ENCODE results near the gene THAP11. TPM values are rescaled to one million over a fixed set of nuclear protein-coding genes. Genes with fewer than 3 reads are reported as not detected.

Gene THAP11
- polyA plus RNA-seq, 2 of the 4 experiments (the other 2 are of a cell fraction) = 30.9 to 33.2 TPM

GRCh38 chr16:67865318-67865717 lies 23.2 kb downstream of the THAP11 start:
- CTCF ChIA-PET = interaction anchor here (0.7 to 9.3 kb wide), 11 partner anchors 9 to 193 kb away, joined by 3 to 86 read pairs (median 4); partner anchors contain the start of genes NRN1L and TSNAXIP1
- Histone ChIP-seq H3K4me1 (peaks cover 36% of the 10 kb centered on the region), H3K4me2 (no peak overlapping the region), H3K27ac (no peak overlapping the region), H3K9me3 (no peaks in the 10 kb centered on the region), H3K4me3 (no peak overlapping the region)
- FAIRE-seq (no peak), DNase-seq (ENCODE audit: low read depth in 1 of 2, low spot score in 1 of 2) (peak; percentile 69 to 72), ATAC-seq (peak; percentile 84 to 88)
- TF ChIP-seq JUN (IDR thresholded peaks at IDR 0.05) = no peak
- TF ChIP-seq, protein P1, sequence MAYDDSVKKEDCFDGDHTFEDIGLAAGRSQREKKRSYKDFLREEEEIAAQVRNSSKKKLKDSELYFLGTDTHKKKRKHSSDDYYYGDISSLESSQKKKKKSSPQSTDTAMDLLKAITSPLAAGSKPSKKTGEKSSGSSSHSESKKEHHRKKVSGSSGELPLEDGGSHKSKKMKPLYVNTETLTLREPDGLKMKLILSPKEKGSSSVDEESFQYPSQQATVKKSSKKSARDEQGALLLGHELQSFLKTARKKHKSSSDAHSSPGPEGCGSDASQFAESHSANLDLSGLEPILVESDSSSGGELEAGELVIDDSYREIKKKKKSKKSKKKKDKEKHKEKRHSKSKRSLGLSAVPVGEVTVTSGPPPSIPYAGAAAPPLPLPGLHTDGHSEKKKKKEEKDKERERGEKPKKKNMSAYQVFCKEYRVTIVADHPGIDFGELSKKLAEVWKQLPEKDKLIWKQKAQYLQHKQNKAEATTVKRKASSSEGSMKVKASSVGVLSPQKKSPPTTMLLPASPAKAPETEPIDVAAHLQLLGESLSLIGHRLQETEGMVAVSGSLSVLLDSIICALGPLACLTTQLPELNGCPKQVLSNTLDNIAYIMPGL (CRISPR knock-in tag; IDR thresholded peaks at IDR 0.05; ENCODE audit: borderline replicate concordance) = no peak
- peak; percentile 87 for TF ChIP-seq MAX (IDR thresholded peaks at IDR 0.05)
- TF ChIP-seq MYC (IDR thresholded peaks at IDR 0.05; ENCODE audit: borderline replicate concordance, low read length) = peak; percentile 90; the same call in 1 of the 2 replicates
- no peak for TF ChIP-seq CBX2 (IDR thresholded peaks at IDR 0.05; ENCODE audit: borderline replicate concordance, low read depth)
- TF ChIP-seq RARB (CRISPR knock-in tag; IDR thresholded peaks at IDR 0.05) = no peak
- no peak for TF ChIP-seq HOXA7 (CRISPR knock-in tag; IDR thresholded peaks at IDR 0.05)
- TF ChIP-seq CTCF (IDR thresholded peaks at IDR 0.05) = peak; percentile 36
- no peak for TF ChIP-seq HEYL (CRISPR knock-in tag; IDR thresholded peaks at IDR 0.05)
- TF ChIP-seq ZC3H11A (IDR thresholded peaks at IDR 0.05) = no peak
- peak; percentile 43 to 65; a peak in 4 of 5 replicates for TF ChIP-seq RAD21 (conservative IDR thresholded peaks at IDR 0.05 in 1 of 2, IDR thresholded peaks at IDR 0.05 in 1 of 2)
- TF ChIP-seq USF2 (IDR thresholded peaks at IDR 0.05) = no peak
- POLR2A ChIA-PET = interaction anchor here (0.7 kb wide), 2 partner anchors 46 to 337 kb away, joined by 3 read pairs; partner anchors contain the start of gene RIPOR1
- 96% methylated on average over 2 of the region's 2 CpGs for WGBS (ENCODE audit: missing lambda C conversion rate)

GRCh38 chr16:67868290-67868689 lies 26.2 kb downstream of the THAP11 start:
- ChIA-PET POLR2A (no interaction called here), CTCF (interaction anchor here (0.6 to 8.8 kb wide), 4 partner anchors 16 to 52 kb away, joined by 3 to 65 read pairs (median 4); no protein-coding TSS in a partner anchor)
- Histone ChIP-seq H3K4me2 (no peak overlapping the region), H3K4me1 (peaks cover 16% of the 10 kb centered on the region; the same call in 2 of the 3 replicates), H3K9me3 (no peaks in the 10 kb centered on the region), H3K27ac (no peak overlapping the region), H3K4me3 (no peak overlapping the region)
- FAIRE-seq (no peak), DNase-seq (ENCODE audit: low read depth in 1 of 2, low spot score in 1 of 2) (no peak), ATAC-seq (no peak)
- TF ChIP-seq USF2 (IDR thresholded peaks at IDR 0.05) (no peak), BCL3 (IDR thresholded peaks at IDR 0.05) (no peak), SREBF2 (IDR thresholded peaks at IDR 0.05) (no peak), GATA3 (IDR thresholded peaks at IDR 0.05; ENCODE audit: borderline replicate concordance) (no peak), FOSB (CRISPR knock-in tag; IDR thresholded peaks at IDR 0.05) (no peak), HOXA7 (CRISPR knock-in tag; IDR thresholded peaks at IDR 0.05) (no peak), ZC3H11A (IDR thresholded peaks at IDR 0.05) (no peak), MAFK (IDR thresholded peaks at IDR 0.05; ENCODE audit: partially characterized antibody) (no peak), RARB (CRISPR knock-in tag; IDR thresholded peaks at IDR 0.05) (no peak), KDM1A (IDR thresholded peaks at IDR 0.05; ENCODE audit: low read depth) (no peak), RAD21 (conservative IDR thresholded peaks at IDR 0.05 in 1 of 2, IDR thresholded peaks at IDR 0.05 in 1 of 2) (no peak), RFX5 (IDR thresholded peaks at IDR 0.05) (no peak), MAX (IDR thresholded peaks at IDR 0.05) (no peak), PHF8 (IDR thresholded peaks at IDR 0.05; ENCODE audit: borderline replicate concordance, low read depth) (no peak), CBX8 (IDR thresholded peaks at IDR 0.05) (no peak), RCOR1 (IDR thresholded peaks at IDR 0.05; ENCODE audit: low read depth, low read length) (no peak), TP53 (CRISPR knock-in tag; IDR thresholded peaks at IDR 0.05) (no peak)
- TF ChIP-seq, protein P1 (CRISPR knock-in tag; IDR thresholded peaks at IDR 0.05; ENCODE audit: borderline replicate concordance) = no peak
- WGBS (ENCODE audit: missing lambda C conversion rate) = 90% methylated on average over 6 of the region's 6 CpGs

Measured in A549 (cell line).